GM12891 (cell line): ENCODE data around the gene CACNG6.

ENCODE experiments used
- DNase-seq: peaks from one replicate; pipeline ENCODE4 v3.0.0; 2011; ENCODE audit warnings: low spot score; ENCODE audit not compliant: insufficient read length
- FAIRE-seq: peaks from 2 replicates; lab custom pipeline; 2011; peaks lifted over from hg19 to GRCh38; lab: Jason Lieb, UNC
- PAX5 ChIP-seq: IDR thresholded peaks from 2 replicates; pipeline ENCODE4 v1.6.1; 2011; ENCODE audit warnings: low read length, moderate library complexity, mild to moderate bottlenecking; ENCODE audit not compliant: insufficient read depth, severe bottlenecking
- POLR2A ChIP-seq: IDR thresholded peaks from 2 replicates; pipeline ENCODE4 v1.6.1; 2011; ENCODE audit warnings: low read depth, low read length, control low read depth
- POLR2AphosphoS5 ChIP-seq: IDR thresholded peaks from 2 replicates; pipeline ENCODE4 v1.6.1; 2011; ENCODE audit warnings: low read depth, low read length, control low read depth
- POU2F2 ChIP-seq: IDR thresholded peaks from 2 replicates; pipeline ENCODE4 v1.6.1; 2011; ENCODE audit warnings: low read depth, mild to moderate bottlenecking, control low read depth, low read length, moderate library complexity
- SPI1 ChIP-seq: IDR thresholded peaks from 2 replicates; pipeline ENCODE4 v1.6.1; 2011; ENCODE audit warnings: low read depth, low read length, control low read depth
- TAF1 ChIP-seq: IDR thresholded peaks from 2 replicates; pipeline ENCODE4 v1.6.1; 2011; ENCODE audit warnings: low read depth, low read length, control low read depth

The CACNG6 gene

DNA sequence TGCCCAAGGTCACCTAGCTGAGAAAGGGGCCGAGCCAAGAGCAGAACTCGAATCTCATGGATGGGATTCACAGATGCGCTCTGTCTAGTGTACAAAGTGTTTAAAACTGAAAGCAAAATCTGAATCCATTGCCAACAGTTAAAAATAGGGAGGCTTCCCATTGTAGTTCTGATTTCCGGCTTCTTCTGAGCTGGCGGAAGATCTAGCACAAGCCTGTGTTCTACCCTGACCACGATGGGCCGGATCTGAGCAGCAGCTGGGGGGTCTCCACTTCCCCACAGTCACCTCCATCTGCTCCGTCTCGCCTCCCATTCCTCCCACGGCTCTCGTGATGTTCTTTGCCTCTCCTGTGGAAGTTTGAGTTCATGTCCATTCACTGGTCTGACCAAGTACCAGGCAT lies 26.3 kb upstream of the CACNG6 start:
- FAIRE-seq = no peak
- no peak for DNase-seq
- TF ChIP-seq PAX5 (no peak), POLR2A (no peak), POLR2AphosphoS5 (no peak), TAF1 (no peak), SPI1 (no peak), POU2F2 (no peak)

DNA sequence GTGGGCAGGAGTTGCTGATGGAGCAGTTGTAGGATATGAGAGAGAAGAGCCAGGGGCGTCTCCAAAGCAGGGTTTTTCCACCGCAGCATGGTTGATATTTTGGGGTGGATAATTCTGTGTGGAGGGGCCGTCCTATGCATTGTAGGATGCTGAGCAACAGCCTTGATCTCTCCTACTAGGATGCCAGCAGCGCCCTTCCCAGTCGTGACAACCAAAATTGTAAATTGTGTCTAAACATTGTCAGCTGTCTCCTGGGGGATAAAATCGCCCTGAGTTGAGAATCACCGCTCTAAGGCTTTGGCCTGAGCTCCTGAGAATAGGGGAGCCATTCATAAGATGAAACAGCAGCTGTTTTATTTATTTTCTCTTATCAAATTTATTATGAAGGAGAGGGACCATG lies 24.5 kb upstream of the CACNG6 start:
- FAIRE-seq (no peak), DNase-seq (no peak)
- TF ChIP-seq SPI1 (no peak), POLR2A (no peak), TAF1 (no peak), POU2F2 (no peak), PAX5 (no peak), POLR2AphosphoS5 (no peak)

DNA sequence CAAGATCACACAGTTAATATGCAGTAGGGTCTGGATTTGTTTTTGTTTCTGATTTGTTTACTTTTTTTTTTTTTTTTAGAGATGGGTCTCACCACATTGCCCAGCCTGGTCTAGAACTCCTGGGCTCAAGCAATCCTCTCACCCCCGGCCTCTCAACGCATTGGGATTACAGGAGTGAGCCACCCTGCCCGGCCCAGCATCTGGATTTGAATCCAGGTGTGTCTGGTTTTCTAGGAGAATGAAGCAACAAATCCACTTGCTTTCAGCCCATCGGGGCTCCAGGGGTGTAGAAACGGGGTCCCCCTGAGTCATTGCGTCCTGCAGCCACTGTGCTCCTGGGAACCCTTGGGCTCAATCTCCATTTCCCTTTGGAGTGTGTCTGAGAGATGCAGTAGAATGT lies 22.1 kb upstream of the CACNG6 start:
- TF ChIP-seq POU2F2 (no peak), SPI1 (no peak), POLR2AphosphoS5 (no peak), PAX5 (no peak), TAF1 (no peak), POLR2A (no peak)
- no peak for FAIRE-seq

DNA sequence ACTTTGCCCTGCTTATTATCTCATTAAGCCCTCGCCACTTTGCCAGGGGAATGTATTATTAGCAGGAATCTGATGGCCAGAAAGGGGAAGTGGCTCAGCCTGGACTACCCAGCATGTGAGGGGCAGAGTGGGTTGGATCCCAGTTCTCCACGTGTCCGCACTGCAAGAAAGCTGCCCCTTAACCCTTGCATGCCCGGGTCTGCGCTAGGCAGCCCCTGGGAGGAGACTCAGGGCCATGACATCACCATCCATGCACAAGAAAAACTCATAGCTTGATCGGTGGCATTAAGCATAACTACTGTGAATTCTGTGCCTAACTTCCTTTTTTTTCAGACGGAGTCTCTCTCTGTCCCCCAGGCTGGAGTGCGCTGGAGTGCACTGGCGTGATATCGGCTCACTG lies 19.8 kb upstream of the CACNG6 start:
- no peak for DNase-seq
- FAIRE-seq = no peak
- TF ChIP-seq SPI1 = peak; percentile 21; the same call in 1 of the 2 replicates
- no peak for TF ChIP-seq POLR2AphosphoS5

More for the DNA sequence above, 22.1 kb upstream of the CACNG6 start:
- DNase-seq = no peak

DNA sequence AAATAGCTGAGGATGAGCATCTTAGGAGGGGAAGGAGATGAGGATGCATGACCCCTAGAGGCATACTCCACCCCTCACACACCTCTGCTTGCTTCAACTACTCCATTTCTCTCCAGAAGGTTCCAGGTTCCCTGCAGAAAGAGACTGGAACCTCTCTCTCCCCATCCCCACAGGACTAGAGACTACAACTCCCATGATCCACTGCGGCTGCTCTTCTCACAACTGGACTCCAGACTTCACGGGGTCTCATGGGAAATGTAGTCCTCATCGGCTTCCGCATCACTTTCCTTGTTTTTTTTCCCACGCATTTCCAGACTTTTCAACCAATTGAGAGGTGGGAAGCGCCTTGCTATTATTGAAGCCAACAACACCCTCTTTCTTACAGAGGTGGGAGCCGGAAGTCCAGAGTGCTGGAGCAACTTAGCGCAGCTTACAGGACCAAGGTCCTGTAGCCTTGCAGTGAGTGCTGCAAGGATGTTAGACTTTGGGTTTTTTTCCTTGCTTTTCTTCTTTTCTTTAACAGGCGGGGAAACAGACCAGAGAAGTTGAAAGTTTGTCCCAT lies 13.9 kb upstream of the CACNG6 start:
- DNase-seq (no peak), FAIRE-seq (no peak)

DNA sequence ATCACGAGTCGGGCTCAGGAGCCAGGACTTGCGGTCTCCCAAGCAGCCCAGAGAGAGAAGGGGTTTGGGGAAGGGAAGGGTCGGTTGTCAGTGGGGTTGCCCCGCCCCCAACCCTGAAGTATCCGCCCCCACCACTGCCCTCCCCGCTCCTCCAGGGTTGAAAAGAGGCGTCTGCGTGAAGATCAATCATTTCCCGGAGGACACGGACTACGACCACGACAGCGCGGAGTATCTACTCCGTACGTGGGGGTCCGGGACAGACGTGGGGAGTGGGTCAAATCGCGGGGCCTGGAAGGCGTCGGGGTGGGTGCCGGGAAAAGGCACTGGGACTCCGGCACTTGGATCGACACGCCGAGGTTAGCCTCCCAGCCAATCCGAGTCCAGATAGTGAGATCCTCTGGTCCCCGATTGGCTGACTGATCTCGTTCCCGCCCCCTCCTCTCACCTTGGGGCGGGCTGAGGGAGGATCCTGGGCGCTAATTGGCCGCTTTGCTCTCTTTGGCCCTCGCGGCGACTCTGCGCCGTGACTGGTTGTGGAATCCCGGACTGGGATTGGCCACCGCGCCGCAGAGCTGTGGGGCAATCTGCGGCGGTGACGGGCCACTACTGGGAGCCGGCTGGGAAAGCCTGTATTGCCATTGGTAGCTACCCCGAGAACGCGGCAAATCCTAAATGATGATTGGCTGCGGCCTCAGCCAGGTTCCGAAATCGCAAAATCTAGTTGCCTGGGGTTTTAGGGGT lies 13.3 kb upstream of the CACNG6 start:
- FAIRE-seq = no peak
- no peak for DNase-seq
- TF ChIP-seq PAX5 (no peak), POLR2AphosphoS5 (no peak), POU2F2 (no peak), TAF1 (no peak), SPI1 (no peak), POLR2A (no peak)

More for the DNA sequence above, 13.9 kb upstream of the CACNG6 start:
- TF ChIP-seq POU2F2 (no peak), SPI1 (no peak), POLR2A (no peak), PAX5 (no peak), TAF1 (no peak), POLR2AphosphoS5 (no peak)

DNA sequence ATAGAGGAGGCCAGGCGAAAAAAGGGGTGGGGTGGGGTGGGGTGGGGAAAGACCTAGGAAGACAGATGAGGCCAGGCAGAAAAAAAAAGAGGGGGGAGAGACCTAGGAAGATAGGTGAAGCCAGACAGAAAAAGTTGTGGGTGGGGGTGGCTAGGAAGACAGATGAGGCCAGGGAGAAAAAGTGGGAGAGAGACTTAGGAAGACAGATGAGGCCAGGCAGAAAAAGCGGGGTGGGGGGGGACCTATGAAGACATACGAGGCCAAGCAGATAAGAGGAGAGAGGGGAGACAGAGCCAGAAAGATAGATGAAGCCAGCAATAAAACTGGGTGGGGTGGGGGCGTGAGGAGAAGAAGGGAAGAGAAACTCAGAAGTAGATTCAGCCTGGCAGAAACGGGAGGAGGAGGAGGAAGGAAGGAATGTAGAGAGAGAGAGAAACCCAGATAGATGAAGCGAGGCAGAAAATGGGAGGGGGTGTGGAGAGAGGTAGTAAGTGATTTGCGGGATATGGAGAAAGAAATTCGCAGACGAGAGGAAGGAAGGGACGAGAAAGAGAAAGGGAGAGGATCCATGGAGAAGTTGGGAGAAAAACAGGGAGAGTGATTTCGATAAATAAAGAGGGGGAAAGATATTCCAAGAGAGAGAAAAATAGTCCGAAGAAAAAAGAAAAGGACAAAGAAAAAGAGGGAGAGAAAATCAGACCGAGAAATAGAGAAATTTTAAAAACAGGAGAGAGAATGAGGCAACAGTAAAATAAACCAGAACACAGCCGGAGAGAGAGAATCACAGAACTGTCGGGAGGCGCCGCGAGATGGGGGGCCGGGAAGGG lies 12.2 kb upstream of the CACNG6 start:
- FAIRE-seq = no peak
- no peak for DNase-seq
- TF ChIP-seq SPI1 = no peak

DNA sequence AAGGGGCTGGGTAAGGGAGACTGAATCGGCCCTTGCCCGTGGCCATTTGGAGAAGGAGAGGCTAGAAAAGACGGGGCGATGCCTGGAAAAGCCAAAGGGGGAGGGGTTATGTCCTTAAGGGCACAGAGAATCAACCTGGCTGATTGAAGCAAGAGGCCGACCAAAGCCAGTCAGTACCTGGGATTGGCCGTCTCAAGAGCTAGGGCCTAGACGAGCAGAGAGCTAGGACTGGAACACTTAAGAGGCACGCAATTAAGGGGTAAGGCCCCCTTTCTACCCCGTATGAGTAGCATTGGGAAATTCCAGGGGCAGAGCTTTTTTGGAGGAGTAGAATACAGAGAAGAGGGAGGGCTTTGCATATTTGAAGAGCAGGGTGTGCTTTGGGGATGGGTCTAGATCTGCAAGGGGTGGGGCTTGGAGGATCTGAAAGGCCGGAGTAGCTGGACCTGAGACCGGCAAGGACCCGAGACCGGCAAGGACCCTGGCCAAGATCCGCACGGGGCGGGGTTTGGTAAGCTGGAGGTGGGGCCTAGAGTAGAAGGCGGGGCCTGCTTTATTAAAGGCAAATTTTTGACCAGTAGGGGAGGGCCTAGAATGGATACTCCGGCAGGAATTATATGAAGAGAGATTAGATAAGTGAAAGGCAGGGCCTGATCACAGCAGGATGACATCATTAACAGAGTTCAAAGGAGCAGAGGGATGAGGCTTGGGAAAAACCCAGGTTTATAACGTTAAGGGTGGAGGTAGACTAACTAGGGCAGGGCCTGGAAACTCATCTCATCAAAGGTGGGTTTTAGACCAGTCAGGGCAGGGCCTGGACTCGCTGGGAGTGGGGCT lies 10.7 kb upstream of the CACNG6 start:
- FAIRE-seq (no peak), DNase-seq (no peak)
- TF ChIP-seq POLR2A (no peak), PAX5 (no peak), POU2F2 (no peak), TAF1 (no peak), SPI1 (no peak), POLR2AphosphoS5 (no peak)

DNA sequence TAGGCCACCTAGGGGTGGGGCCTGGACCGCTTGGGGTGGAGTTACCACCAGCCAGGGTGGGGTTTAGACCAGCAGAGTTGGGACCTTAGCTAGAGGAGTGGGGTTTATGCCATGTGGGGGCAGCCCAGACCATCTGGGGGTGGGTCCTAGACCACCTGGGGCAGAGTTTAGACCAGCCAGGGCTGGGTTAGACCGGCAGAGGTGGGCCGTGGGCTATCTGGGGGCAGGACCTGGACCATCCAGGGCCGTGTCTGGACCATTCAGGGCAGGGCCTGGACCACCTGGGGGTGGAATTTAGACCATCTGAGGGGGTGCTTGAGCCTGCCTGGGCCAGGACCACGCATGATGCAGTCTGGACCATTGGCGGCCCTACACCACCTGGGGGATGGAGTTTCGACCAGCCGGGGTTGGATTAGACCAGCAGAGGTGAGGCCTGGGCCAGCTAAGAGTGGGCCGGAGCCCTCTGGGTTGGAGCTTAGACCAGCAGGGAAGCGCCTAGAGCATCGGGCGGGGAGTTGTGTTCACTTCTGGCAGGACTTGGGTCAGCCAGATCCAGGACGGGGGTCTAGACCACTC lies 10.0 kb upstream of the CACNG6 start:
- TF ChIP-seq POLR2A (no peak), POLR2AphosphoS5 (no peak), SPI1 (no peak), TAF1 (no peak), PAX5 (no peak), POU2F2 (no peak)
- no peak for FAIRE-seq

More for the DNA sequence above, 10.0 kb upstream of the CACNG6 start:
- DNase-seq = no peak
